SK-N-SH (cell line): ENCODE data around the gene ZNF182.

Experiments
- EP300 ChIP-seq, 2 experiments: IDR thresholded peaks; 2 replicates each; pipeline versions ENCODE4 v1.4.0 to v1.6.1; 2012; ENCODE audit warnings: borderline replicate concordance in 1 of 2, low read depth in 1 of 2, low read length in 1 of 2
- EZH2phosphoT487 ChIP-seq: fragments of 200-600 bp; sonication (generic); IDR thresholded peaks from 2 replicates; pipeline ENCODE4 v1.6.1; 2017; ENCODE audit warnings: low read depth, mixed run types, mild to moderate bottlenecking, antibody characterized with exemption, moderate library complexity, borderline replicate concordance
- GABPA ChIP-seq: IDR thresholded peaks from 2 replicates; pipeline ENCODE4 v1.4.0; 2012; ENCODE audit warnings: low read depth, mild to moderate bottlenecking
- REST ChIP-seq: IDR thresholded peaks from 2 replicates; pipeline ENCODE4 v1.6.1; 2012; ENCODE audit warnings: mild to moderate bottlenecking, low read depth, low read length, moderate library complexity
- RFX5 ChIP-seq: IDR thresholded peaks from 2 replicates; pipeline ENCODE4 v1.6.1; 2012; ENCODE audit warnings: mild to moderate bottlenecking, improper control_type of control experiment, low read length
- RXRA ChIP-seq: IDR thresholded peaks from 2 replicates; pipeline ENCODE4 v1.4.0; 2012; ENCODE audit warnings: low read depth, mild to moderate bottlenecking, borderline replicate concordance
- USF2 ChIP-seq: fragments of 150-350 bp; IDR thresholded peaks from 2 replicates; pipeline ENCODE4 v1.6.1; 2017; ENCODE audit warnings: antibody characterized with exemption, low read length, low read depth, borderline replicate concordance
- TF ChIP-seq, protein P1 (sequence below): fragments of 200-600 bp; sonication (generic); IDR thresholded peaks from 2 replicates; pipeline ENCODE4 v1.6.1; 2017; ENCODE audit warnings: antibody characterized with exemption, mild to moderate bottlenecking, moderate library complexity
- TF ChIP-seq, protein P2 (sequence below): IDR thresholded peaks from 2 replicates; pipeline ENCODE4 v1.4.0; 2012; ENCODE audit warnings: low read depth
- TF ChIP-seq, protein P3 (sequence below): IDR thresholded peaks from 2 replicates; pipeline ENCODE4 v1.4.0; 2012; ENCODE audit warnings: low read depth, borderline replicate concordance

GRCh38 chrX:47991263-47992094 lies 12.3 kb downstream of the ZNF182 start:
- TF ChIP-seq, protein P1, sequence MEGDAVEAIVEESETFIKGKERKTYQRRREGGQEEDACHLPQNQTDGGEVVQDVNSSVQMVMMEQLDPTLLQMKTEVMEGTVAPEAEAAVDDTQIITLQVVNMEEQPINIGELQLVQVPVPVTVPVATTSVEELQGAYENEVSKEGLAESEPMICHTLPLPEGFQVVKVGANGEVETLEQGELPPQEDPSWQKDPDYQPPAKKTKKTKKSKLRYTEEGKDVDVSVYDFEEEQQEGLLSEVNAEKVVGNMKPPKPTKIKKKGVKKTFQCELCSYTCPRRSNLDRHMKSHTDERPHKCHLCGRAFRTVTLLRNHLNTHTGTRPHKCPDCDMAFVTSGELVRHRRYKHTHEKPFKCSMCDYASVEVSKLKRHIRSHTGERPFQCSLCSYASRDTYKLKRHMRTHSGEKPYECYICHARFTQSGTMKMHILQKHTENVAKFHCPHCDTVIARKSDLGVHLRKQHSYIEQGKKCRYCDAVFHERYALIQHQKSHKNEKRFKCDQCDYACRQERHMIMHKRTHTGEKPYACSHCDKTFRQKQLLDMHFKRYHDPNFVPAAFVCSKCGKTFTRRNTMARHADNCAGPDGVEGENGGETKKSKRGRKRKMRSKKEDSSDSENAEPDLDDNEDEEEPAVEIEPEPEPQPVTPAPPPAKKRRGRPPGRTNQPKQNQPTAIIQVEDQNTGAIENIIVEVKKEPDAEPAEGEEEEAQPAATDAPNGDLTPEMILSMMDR, result no peak
- TF ChIP-seq RFX5 (no peak), EZH2phosphoT487 (no peak), RXRA (no peak), GABPA (no peak), USF2 (no peak), EP300 (IDR thresholded peaks at IDR 0.05; ENCODE audit: borderline replicate concordance in 1 of 2, low read depth in 1 of 2, low read length in 1 of 2) (no peak), REST (no peak)
- TF ChIP-seq, protein P2, sequence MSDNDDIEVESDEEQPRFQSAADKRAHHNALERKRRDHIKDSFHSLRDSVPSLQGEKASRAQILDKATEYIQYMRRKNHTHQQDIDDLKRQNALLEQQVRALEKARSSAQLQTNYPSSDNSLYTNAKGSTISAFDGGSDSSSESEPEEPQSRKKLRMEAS, result no peak
- TF ChIP-seq, protein P3, sequence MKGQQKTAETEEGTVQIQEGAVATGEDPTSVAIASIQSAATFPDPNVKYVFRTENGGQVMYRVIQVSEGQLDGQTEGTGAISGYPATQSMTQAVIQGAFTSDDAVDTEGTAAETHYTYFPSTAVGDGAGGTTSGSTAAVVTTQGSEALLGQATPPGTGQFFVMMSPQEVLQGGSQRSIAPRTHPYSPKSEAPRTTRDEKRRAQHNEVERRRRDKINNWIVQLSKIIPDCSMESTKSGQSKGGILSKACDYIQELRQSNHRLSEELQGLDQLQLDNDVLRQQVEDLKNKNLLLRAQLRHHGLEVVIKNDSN, result no peak
